GM12891 (cell line): ENCODE data around the gene RPGRIP1L.
"Not testable (repeated sequence)": the region's sequence is repeated elsewhere in the genome, so short reads cannot be mapped to it uniquely, and the experiment has no call there.

Experiments used
- POLR2A ChIP-seq: IDR thresholded peaks from 2 replicates; pipeline ENCODE4 v1.6.1; 2011; ENCODE audit warnings: low read depth, low read length, control low read depth
- POLR2AphosphoS5 ChIP-seq: IDR thresholded peaks from 2 replicates; pipeline ENCODE4 v1.6.1; 2011; ENCODE audit warnings: low read depth, low read length, control low read depth
- TAF1 ChIP-seq: IDR thresholded peaks from 2 replicates; pipeline ENCODE4 v1.6.1; 2011; ENCODE audit warnings: low read depth, low read length, control low read depth

- TF ChIP-seq POLR2A, POLR2AphosphoS5, TAF1: not testable (repeated sequence)
Observed at GRCh38 chr16:53698271-53698670, 5.4 kb downstream of the RPGRIP1L start.
